ENCODE measurements around the gene C5orf46.
"Not testable (repeated sequence)": the region's sequence is repeated elsewhere in the genome, so short reads cannot be mapped to it uniquely, and the experiment has no call there.

Gene C5orf46

DNA sequence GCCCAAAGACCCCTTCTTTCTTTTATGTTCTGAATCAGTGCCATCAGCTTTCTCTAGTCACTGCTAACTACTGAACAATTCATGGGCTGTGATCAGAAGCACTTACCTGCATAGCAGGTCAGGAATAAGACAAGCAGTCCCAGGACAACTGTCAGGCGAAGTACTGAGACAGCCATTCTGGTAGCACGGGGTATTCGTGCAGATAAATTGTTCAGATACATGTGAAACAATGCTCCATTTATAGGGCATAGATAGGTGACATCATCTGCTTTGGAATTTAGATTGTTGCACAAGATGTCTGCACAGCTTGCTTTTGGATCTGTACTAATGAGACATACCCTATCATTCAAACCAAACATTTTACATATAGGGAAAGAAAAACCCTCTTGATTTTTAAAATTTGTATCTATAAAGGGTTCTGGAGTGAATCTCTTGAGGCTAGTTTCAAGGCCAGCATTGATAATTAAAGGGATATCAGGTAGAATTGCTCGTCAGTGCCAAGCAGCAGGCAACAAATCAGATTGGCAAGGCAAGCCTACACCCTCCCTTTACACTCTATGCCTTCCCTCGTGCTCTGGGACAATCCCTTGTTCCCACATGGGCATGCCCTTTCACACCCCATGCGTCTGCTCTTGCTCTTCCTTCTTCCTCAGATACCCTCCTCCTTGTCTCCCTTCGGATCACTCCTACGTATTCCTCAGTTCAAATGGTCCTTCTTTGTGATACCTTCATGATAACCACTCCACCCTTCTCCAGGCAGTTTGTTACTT is at the start of gene C5orf46:
C5orf46 (minus strand) TSS at position 213 of the 770 bp plus-strand sequence; CDS start at position 176, 37 bp downstream.
- DNase-seq (ENCODE audit: extremely low read depth in 1 of 2, low read depth in 1 of 2) = no peak

DNA sequence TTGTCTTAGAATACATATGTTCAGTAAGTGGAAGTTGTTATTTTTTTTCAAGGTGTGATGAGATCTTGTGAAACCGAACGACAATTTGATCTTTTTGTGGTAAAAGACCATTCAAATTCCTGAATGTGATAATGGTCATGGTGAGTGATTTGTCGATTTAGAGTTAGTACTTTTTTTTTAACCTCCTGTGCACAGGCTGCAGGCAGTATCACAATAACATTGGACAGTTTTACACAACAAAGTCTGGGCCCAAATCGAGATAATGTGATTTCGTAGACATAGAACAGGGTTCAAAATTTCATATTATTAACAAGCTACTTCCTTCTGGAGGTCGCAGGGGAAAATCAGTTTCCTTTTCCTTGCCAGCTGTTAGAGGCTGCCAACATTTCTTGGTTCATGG is 48.6 kb upstream of the C5orf46 start:
- no peak for DNase-seq (ENCODE audit: extremely low read depth in 1 of 2, low read depth in 1 of 2)

DNA sequence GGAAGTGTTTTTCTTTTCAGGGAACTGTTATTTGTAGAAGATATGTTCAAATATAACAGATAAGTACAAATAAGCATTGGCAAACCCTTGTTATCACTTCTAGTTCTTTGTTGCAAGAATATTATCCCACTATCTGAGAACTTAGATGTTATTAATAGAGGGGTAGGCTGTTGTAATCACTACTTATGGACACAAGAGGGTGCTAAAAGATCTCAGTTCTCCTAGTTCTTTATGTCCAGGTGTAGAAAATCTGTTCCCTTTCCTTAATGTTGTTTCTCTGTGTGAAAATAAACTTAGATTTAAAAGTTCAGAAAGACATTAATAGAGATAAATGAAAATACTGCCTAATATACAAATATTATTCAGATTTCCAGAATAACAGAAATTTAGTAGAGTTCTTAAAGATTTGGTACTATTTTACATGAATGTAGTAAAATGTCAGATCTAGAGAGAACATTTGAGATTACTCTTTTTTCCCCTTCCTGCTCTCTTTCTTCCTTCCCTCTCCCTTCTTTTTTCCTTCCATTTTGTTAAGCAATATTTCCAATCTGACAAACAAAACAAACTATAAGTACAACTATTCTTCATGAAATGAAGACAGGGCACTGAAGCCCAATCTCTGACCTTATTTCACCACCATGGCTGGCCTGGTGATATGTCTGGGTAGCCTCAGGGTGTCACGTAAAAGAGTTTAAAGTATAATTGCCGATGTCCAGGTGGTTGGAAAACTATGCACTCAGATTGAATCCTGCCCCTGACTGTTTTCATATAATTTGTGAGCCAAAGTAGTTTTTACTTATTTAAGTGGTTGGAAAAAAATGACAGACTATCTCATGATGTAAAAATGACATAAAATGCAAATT is 43.6 kb upstream of the C5orf46 start:
- no peak for DNase-seq (ENCODE audit: extremely low read depth in 1 of 2, low read depth in 1 of 2)

DNA sequence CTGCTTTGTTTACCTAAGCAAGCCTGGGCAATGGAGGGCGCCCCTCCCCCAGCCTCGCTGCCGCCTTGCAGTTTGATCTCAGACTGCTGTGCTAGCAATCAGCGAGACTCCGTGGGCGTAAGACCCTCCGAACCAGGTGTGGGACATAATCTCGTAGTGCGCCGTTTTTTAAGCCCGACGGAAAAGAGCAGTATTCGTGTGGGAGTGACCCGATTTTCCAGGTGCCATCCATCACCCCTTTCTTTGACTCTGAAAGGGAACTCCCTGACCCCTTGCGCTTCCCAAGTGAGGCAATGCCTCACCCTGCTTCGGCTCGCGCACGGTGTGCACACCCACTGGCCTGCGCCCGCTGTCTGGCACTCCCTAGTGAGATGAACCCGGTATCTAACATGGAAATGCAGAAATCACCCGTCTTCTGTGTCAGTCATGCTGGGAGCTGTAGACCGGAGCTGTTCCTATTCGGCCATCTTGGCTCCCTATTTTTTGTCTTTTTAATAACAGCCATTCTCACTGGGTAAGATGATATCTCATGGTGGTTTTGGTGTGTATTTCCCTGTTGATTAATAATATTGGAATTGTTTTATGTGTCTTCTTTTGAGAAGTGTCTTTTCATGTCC is 40.4 kb upstream of the C5orf46 start:
- not testable (repeated sequence) for DNase-seq (ENCODE audit: extremely low read depth in 1 of 2, low read depth in 1 of 2)

DNA sequence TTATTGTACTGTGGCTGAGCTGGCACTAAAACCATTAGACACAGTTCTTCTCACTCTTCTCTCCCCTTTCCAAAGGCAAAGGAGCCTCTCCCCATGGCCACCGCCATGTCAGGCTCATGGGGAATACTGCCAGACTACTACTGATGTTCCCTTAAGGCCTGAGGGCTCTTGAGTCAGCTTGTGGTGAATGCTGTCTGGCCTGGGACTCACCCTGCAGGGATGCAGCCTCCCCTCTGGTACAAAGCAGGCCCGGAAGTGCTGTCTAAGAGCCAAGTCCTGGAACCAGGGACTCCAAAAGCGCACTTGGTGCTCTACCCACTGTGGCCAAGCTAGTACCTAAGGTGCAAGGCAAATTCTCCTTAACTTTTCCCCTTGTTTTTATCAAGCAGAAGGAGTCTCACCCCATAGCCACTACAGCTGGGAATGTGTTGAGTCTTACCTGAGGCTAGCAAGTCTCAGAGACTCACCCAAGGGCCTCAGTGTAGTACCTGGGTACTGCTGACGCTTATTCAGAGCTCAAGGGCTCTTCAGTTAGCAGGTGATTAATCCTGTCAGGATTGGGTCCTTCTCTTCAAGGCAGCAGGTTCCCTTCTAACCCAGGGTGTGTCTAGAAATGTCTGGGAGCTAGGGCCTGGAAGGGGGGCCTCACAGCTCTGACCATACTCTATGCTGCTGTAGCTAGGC is 33.2 kb upstream of the C5orf46 start:
- DNase-seq (ENCODE audit: extremely low read depth in 1 of 2, low read depth in 1 of 2) = no peak

DNA sequence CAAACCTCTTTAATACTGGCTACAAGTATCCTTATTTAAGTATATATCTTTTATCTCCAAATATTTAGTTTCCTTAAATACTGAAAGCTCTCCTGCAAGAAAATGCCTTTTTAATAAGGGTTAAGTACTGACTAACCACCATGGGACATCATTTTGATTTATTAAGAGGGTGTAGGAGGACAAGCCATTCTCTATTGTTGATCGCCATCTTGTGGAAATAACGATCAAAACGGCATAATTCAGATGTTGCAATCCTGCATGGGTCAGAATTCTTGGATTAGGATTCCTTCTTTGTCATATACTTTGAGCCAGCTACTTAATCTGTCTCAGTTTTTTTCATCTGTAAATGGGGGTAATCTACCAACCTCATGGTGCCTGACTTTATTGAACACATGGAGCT is 28.7 kb upstream of the C5orf46 start:
- no peak for DNase-seq (ENCODE audit: extremely low read depth in 1 of 2, low read depth in 1 of 2)

DNA sequence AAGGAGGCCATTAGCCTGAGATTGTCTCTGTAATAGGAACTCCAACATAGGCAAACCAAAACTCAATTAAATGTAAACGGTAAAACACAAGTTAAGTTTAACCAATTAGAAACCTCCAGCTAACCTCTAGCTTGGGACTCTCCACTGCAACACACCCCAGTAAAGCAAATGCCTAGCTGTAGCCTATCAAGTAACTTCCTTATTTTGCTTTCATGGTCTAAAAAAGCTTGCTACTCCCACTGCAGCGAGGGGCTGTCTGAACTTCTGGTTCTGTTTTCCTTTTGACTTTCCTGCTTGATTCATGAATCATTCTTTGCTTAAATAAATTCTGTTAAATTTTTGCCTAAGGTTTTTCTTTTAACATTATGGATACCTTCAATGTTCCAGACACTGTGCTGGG is 24.4 kb upstream of the C5orf46 start:
- no peak for DNase-seq (ENCODE audit: extremely low read depth in 1 of 2, low read depth in 1 of 2)

DNA sequence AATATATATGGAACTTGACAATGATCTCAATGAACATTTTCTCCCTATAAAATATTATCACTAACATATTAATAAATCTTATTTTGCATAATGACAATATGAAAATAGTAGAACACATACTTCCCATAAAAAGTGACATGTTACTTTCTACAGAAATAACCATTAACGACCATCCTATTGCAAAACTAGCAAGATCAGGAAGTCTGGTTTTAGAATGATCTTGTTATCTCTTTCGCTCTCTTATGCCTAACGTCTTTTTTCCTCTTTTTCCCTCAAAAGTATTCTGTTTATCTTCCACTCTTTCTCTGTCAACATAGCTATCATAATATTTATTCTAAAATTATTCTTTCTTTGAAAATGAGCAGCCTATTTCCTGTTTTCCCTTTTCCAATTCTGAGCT is 21.6 kb upstream of the C5orf46 start:
- no peak for DNase-seq (ENCODE audit: extremely low read depth in 1 of 2, low read depth in 1 of 2)

DNA sequence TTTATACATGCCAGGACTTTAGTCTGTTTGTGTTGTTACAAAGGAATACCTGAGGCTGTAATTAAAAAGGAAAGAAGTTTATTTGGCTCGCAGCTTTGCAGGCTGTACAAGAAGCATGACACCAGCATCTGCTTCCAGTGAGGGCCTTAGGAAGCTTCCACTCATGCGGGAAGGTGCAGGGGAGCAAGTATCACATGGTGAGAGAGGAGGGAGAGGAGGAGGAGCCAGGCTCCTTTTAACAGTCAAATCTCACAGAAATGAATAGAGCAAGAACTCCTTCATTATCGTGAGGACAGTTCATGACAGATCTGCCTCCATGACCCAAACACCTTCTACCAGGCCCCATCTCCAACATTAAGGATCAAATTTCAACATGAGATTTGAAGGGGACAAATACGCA is 18.7 kb upstream of the C5orf46 start:
- DNase-seq (ENCODE audit: extremely low read depth in 1 of 2, low read depth in 1 of 2) = no peak

DNA sequence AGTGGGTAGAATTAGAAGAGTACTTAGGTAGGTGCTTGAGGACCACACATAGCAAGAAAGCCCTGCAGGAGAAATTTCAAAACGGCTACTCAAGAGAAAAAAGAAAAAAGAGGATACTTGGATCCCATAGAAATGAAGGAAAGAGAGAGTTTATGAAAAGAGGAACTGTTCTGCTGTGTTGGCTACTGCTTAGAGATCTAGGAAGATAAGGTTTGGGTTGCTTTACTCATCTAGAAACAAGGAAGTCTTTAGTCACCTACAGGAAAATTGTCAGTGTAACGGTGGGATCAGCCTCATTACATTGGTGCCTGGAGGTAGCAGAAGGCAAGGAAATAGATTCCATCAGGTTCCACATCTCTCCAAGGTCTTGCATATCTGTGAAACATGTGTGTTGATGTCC is 14.8 kb upstream of the C5orf46 start:
- no peak for DNase-seq (ENCODE audit: extremely low read depth in 1 of 2, low read depth in 1 of 2)

DNA sequence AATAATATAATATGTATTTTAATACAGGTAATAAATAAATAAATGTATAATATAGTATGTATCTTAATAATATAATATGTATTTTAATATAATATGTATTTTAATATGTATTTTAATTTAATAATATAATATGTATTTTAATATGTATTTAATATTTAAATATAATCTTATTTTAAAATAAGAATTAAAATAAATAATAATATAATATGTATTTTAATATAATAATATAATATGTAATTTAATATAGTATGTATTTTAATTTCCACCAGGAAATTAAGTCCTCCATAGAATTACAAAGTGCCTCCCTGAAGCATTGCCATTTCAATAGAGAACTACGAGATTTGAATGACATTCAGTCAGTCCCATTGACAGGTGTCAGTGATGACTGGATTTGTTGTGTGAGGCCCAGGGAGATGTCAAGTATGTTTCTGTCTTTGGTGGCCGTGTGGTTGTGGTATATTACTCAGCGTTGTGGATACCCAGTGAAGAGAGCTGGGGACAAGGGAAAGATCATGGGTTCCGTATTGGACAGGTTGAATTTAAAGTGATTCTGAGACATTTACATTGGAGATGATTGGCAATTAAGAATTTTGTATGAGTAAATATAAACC is 14.2 kb upstream of the C5orf46 start:
- no peak for DNase-seq (ENCODE audit: extremely low read depth in 1 of 2, low read depth in 1 of 2)

DNA sequence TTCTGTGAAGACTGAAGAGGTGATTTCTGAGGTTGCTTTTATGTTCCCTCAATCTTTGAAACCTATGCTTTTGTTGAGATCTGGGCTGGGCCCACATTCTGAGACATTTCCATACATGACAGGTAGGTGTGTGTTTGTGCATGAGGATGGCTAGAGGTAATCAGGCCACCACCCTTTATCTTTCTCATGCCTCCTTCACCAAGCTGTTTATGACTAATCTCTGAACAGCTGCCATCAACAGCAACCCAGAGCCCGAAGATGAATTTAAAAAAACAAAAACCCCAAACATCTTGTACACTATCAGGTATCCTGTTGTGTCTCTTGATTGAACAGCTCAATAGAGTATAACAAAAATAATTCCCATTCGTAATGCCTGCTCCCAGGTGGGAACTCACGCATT is 12.6 kb upstream of the C5orf46 start:
- no peak for DNase-seq (ENCODE audit: extremely low read depth in 1 of 2, low read depth in 1 of 2)

DNA sequence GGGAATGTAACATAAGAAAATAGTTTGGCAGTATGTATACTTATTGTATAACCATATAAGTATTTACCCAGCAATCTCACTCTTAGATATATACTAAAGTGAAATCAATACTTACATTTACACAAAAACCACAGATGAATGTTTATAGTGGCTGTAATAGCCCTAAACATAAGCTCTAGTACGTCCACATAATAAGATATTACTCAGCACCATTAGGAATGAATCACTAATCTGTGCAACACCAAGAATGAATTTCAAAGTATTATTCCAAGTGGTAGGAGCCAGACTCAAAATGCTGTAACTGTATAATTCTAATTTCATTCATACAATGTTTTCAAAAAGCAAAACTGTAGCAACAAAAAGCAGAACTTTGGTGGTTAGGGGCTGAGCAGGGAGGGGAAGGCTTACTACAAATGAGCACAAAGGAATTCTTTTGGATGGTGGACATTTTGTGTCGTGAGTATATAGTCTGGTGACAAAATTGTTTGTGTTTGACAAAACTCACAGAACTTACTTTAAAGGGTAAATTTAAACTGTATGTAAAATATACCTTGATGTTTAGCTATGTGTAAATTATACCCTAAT is 11.9 kb upstream of the C5orf46 start:
- no peak for DNase-seq (ENCODE audit: extremely low read depth in 1 of 2, low read depth in 1 of 2)

DNA sequence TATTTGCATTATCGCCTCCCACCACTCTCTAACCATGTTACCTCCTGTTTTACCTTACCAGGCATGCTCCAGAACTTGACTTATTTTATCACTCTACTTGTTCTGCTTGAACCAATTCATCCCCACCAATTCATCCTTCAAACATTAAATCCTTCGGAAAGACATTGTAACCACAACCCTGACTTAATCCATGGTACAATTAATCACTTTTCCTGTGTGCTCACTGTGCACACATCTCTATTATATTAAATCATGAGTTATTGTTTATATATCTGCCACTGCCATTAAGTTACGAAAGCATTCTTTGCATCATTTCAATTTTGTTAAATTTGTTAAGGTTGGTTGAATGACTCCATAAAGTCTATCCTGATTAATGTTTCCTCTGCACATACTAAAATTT is 7.4 kb upstream of the C5orf46 start:
- DNase-seq (ENCODE audit: extremely low read depth in 1 of 2, low read depth in 1 of 2) = no peak

DNA sequence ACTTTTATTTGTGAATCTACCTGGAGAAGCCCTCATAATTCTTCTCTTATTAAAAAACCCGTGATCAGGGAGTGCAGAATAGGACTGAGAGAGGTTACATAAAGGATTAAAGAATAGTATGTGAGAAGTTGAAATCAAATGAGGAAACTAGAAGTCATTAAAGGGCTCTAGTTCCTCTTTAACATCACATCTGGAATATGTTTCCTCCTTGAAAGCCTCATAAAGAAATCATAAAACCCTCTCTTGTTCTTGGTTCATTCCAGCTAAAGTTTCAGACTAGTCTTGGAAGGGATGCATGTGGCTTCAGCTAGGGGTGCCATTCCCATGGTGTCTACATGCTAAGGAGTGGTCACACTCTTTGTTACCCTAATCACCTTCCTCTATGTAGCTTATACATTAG is 5.7 kb upstream of the C5orf46 start:
- no peak for DNase-seq (ENCODE audit: extremely low read depth in 1 of 2, low read depth in 1 of 2)

DNA sequence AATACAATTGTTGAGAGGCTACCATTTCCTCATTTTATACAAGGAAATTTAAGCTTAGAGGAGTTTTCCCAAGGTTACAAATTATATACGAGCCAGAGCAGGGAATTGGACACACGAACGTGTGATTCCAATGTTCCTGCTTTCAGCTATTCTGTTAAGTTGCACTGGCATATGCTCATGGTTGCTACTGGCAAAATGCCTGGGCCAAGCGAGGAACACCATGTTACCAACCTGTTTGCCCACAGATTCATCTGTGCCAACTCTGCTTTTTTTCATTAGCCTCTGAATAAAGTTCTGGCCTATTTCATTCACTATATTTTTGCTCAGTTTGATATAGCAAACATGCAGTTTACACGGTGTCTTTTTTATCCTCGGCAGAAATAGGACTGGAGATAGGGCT is 5.1 kb upstream of the C5orf46 start:
- DNase-seq (ENCODE audit: extremely low read depth in 1 of 2, low read depth in 1 of 2) = no peak

DNA sequence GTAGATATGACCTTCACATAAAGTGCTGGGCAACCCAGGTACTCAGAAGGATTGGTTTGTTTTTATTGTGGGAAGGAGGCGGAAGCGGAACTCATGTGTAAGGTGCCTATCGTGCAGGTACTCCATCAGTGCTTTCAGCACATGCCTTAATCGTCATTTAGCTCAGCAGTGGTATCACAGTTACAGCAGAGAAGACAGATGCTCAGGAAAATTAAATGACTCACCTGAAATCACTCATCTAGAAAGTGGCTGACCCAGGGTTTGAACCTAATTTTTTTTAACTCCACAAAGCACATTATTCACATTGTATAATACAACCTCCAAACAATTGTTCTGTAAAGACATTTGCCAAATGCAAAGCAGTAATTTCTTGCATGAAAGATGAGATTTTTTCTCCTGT is 2.2 kb downstream of the C5orf46 start:
- no peak for DNase-seq (ENCODE audit: extremely low read depth in 1 of 2, low read depth in 1 of 2)

DNA sequence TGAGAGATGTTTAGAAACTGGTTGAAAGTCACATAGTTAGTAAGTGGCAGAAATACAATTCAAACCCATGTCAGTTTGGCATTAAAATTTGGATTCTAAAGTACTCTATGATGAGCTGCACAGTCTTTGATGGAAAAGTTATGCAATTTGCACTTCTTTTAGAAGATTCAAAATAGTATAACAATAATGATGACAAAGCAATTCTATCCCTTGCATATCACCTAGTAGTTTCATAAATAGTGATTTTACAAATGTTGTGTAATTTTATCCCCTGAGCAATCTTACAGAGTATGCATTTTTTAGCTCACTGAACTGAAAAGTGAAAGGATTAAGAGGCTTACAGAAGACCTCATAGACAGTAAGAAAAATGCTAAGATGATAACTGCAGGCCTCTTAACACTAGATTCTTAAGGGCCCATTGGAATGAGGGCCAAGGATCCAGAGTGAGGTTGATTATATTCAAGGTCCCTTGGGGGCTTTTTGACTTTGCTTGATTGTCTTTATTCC is 3.7 kb downstream of the C5orf46 start:
- DNase-seq (ENCODE audit: extremely low read depth in 1 of 2, low read depth in 1 of 2) = no peak

DNA sequence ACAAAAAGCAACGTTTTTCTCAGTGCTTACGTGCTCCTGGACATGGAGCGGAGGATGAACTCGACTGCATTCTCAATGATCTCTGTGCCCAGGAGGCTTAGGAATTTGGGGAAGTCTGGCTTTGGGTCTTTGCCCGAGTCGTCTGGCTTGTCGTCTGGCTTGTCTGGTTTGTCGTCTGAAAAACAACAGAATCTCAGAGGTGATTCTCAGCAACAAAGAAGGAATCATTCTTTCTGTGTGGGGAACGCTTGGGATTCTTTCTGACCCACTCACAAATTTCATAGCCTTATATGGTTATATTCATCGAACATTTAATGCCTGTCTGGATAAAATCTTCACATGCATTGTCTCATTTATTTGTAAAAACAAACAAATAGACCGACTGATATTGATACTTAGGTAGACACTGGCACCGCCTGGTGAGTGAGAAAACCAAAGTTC is 4.7 kb downstream of the C5orf46 start:
- DNase-seq (ENCODE audit: extremely low read depth in 1 of 2, low read depth in 1 of 2) = no peak

DNA sequence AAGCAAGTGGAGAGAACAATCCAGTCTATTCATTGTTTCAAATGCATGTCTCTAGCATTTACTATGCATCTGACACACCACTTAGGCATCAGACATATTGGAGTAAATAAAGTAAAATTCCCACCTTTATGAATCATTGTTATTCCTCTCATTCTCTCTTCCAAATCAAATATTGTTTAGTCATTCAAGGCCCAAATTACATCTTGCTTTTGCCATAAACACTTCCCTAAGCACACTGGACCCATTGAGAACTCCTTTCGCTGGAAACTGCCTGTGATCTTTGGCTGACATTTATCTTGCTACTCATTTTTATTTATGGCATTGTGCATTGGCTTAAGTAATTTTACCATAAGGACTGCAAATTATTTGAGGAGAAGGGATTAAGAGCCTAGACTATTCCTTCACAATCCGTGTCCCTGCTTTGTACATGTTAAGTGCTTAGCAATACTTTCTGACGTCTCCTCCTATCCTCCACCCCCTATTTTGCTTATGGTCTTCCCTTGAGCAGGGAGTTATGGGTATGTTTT is 7.4 kb downstream of the C5orf46 start:
- DNase-seq (ENCODE audit: extremely low read depth in 1 of 2, low read depth in 1 of 2) = no peak
